ENCODE results near the gene ZFR. TPM values are rescaled to one million over a fixed set of nuclear protein-coding genes. Genes with fewer than 3 reads are reported as not detected.

ZFR gene
- total RNA-seq, 1 donor from 2014 or later, result 131 TPM

DNA sequence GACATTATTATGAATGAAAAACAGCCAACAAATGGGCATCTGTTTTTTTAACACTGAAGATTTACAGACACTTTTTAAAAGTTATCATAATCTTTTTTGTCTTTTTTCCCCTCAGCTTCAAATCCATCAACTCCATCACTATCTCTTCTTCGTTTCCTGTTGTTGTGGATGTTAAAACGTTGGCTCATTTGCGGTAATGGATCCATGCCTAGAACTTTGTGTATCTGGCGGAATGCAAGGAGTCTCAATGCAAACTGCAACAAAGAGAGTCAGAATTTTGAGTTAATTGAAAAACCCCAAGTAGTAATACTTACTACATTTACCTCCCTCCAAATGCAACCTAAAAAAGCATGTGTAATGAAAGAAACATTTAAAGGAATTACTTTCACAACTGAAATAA lies 88.9 kb downstream of the ZFR start:
- TF ChIP-seq, protein P1, sequence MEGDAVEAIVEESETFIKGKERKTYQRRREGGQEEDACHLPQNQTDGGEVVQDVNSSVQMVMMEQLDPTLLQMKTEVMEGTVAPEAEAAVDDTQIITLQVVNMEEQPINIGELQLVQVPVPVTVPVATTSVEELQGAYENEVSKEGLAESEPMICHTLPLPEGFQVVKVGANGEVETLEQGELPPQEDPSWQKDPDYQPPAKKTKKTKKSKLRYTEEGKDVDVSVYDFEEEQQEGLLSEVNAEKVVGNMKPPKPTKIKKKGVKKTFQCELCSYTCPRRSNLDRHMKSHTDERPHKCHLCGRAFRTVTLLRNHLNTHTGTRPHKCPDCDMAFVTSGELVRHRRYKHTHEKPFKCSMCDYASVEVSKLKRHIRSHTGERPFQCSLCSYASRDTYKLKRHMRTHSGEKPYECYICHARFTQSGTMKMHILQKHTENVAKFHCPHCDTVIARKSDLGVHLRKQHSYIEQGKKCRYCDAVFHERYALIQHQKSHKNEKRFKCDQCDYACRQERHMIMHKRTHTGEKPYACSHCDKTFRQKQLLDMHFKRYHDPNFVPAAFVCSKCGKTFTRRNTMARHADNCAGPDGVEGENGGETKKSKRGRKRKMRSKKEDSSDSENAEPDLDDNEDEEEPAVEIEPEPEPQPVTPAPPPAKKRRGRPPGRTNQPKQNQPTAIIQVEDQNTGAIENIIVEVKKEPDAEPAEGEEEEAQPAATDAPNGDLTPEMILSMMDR (IDR thresholded peaks at IDR 0.05), result no peak
- no peak for TF ChIP-seq EZH2phosphoT487 (IDR thresholded peaks at IDR 0.05)
- TF ChIP-seq EZH2 (IDR thresholded peaks at IDR 0.05), result no peak

DNA sequence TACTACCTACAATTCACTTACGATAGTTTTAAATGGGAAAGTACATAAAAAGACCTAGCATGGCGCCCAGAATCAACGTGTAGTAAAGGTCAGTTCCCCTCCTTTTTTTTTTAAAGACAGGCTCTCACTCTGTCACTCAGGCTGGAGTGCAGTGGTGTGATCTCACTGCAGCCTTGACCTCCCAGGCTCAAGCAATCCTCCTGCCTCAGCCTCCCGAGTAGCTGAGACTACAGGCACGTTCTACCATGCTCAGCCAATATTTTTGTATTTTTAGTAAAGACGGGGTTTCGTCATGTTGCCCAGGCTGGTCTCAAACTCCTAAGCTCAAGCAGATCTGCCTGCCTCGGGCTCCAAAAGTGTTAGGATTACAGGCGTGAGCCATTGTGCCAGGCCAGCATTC lies 91.1 kb downstream of the ZFR start:
- Histone ChIP-seq H3K27me3 (no peaks in the 10 kb centered on the region), H3K4me2 (no peak overlapping the region), H3K27ac (peak overlapping the region; percentile 53), H3K9ac (no peak overlapping the region), H4K20me1 (ENCODE audit: low read depth) (no peaks in the 10 kb centered on the region), H3K9me3 (ENCODE audit: low read depth) (no peaks in the 10 kb centered on the region), H3K4me3 (no peak overlapping the region), H3F3A (ENCODE audit: low read depth) (peaks cover 18% of the 10 kb centered on the region), H3K79me2 (ENCODE audit: low read depth) (no peaks in the 10 kb centered on the region), H3K36me3 (peaks cover 16% of the 10 kb centered on the region), H3K4me1 (no peaks in the 10 kb centered on the region), H2AFZ (replicated peaks) (no peak overlapping the region)
- H3K27ac Mint-ChIP-seq, result no peak overlapping the region
- H3K9me3 Mint-ChIP-seq, result peaks cover 1% of the 10 kb centered on the region
- TF ChIP-seq EZH2phosphoT487 (IDR thresholded peaks at IDR 0.05), result no peak
- TF ChIP-seq EZH2 (IDR thresholded peaks at IDR 0.05), result no peak
- TF ChIP-seq, protein P1 (IDR thresholded peaks at IDR 0.05), result no peak
- H3K4me3 Mint-ChIP-seq, result no peak overlapping the region
- no peak for DNase-seq (ENCODE audit: low spot score)
- peaks cover 20% of the 10 kb centered on the region for H3K36me3 Mint-ChIP-seq
- H3K27me3 Mint-ChIP-seq (ENCODE audit: insufficient read depth, low read depth), result no peaks in the 10 kb centered on the region
- H3K4me1 Mint-ChIP-seq, result no peaks in the 10 kb centered on the region

More for the DNA sequence above, 88.9 kb downstream of the ZFR start:
- no peak overlapping the region for H2AFZ ChIP-seq (replicated peaks)
- H3F3A ChIP-seq (ENCODE audit: low read depth), result peaks cover 18% of the 10 kb centered on the region
- no peak overlapping the region for H3K9ac ChIP-seq
- H3K79me2 ChIP-seq (ENCODE audit: low read depth), result no peaks in the 10 kb centered on the region
- no peak overlapping the region for H3K4me2 ChIP-seq
- no peak overlapping the region for H3K4me3 ChIP-seq
- H3K4me1 ChIP-seq, result no peaks in the 10 kb centered on the region
- Mint-ChIP-seq H3K36me3 (peaks cover 35% of the 10 kb centered on the region), H3K27ac (no peak overlapping the region), H3K9me3 (no peaks in the 10 kb centered on the region), H3K27me3 (ENCODE audit: insufficient read depth, low read depth) (no peaks in the 10 kb centered on the region), H3K4me1 (no peaks in the 10 kb centered on the region), H3K4me3 (no peak overlapping the region)
- no peaks in the 10 kb centered on the region for H3K27me3 ChIP-seq
- H4K20me1 ChIP-seq (ENCODE audit: low read depth), result no peaks in the 10 kb centered on the region
- H3K27ac ChIP-seq, result no peak overlapping the region
- peaks cover 16% of the 10 kb centered on the region for H3K36me3 ChIP-seq
- H3K9me3 ChIP-seq (ENCODE audit: low read depth), result no peaks in the 10 kb centered on the region
- no peak for DNase-seq (ENCODE audit: low spot score)

DNA sequence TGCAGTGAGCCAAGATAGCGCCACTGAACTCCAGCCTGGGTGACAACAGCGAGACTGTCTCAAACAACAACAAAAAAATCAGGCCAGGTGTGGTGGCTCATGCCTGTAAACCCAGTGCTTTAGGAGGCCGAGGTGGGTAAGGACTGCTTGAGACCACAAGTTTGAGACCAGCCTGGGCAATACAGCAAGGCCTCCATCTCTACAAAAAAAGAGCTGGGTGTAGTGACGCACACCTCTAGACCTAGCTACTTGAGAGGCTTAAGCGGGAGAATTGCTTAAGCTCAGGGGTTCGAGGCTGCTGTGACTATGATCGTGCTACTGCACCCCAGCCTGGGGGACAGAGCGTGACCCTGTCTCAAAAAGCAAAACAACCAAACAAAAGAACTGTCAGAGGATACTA lies 91.9 kb downstream of the ZFR start:
- no peak overlapping the region for H3K27ac ChIP-seq

More for the DNA sequence above, 91.9 kb downstream of the ZFR start:
- no peak overlapping the region for H3K4me2 ChIP-seq
- H3K9ac ChIP-seq, result no peak overlapping the region
- peaks cover 18% of the 10 kb centered on the region for H3F3A ChIP-seq (ENCODE audit: low read depth)
- Mint-ChIP-seq H3K36me3 (peaks cover 18% of the 10 kb centered on the region), H3K27ac (no peak overlapping the region), H3K27me3 (ENCODE audit: insufficient read depth, low read depth) (peaks cover 1% of the 10 kb centered on the region), H3K9me3 (peaks cover 6% of the 10 kb centered on the region), H3K4me1 (no peaks in the 10 kb centered on the region), H3K4me3 (no peak overlapping the region)
- peaks cover 16% of the 10 kb centered on the region for H3K36me3 ChIP-seq
- no peaks in the 10 kb centered on the region for H3K9me3 ChIP-seq (ENCODE audit: low read depth)
- H3K79me2 ChIP-seq (ENCODE audit: low read depth), result no peaks in the 10 kb centered on the region
- no peaks in the 10 kb centered on the region for H4K20me1 ChIP-seq (ENCODE audit: low read depth)
- no peak for TF ChIP-seq EZH2 (IDR thresholded peaks at IDR 0.05)
- no peak for TF ChIP-seq EZH2phosphoT487 (IDR thresholded peaks at IDR 0.05)
- TF ChIP-seq, protein P1 (IDR thresholded peaks at IDR 0.05), result no peak
- H3K27me3 ChIP-seq, result no peaks in the 10 kb centered on the region
- no peak overlapping the region for H2AFZ ChIP-seq (replicated peaks)
- H3K4me1 ChIP-seq, result no peaks in the 10 kb centered on the region
- H3K4me3 ChIP-seq, result no peak overlapping the region
- DNase-seq (ENCODE audit: low spot score), result no peak

Measured in neural progenitor cell (in vitro differentiated cells).